Choroid plexus epithelial cell (primary cell): ENCODE measurements around the gene PRRX2.

ENCODE experiments used
- DNase-seq: peaks from one replicate; pipeline ENCODE4 v3.0.0-alpha.2; 2010; ENCODE audit warnings: low read depth
- H3K4me3 ChIP-seq: 2 replicates; pipeline ENCODE4 v1.5.1; 2011; ENCODE audit warnings: low read depth, mild to moderate bottlenecking, control low read depth, low read length, moderate library complexity
- CTCF ChIP-seq: conservative IDR thresholded peaks from 2 replicates; pipeline ENCODE4 v1.5.1; 2011; ENCODE audit warnings: low read depth, mild to moderate bottlenecking, control low read depth, inconsistent platforms, low read length, moderate library complexity

PRRX2 gene

GRCh38 chr9:129731477-129732085, 66.1 kb downstream of the PRRX2 start:
- no peak overlapping the region for H3K4me3 ChIP-seq
- TF ChIP-seq CTCF: no peak
- no peak for DNase-seq

- no peak for TF ChIP-seq CTCF
- DNase-seq: no peak
- no peak overlapping the region for H3K4me3 ChIP-seq
These were observed 66.7 kb downstream of the PRRX2 start for GRCh38 chr9:129732100-129732499.

- no peak overlapping the region for H3K4me3 ChIP-seq
- no peak for TF ChIP-seq CTCF
- DNase-seq: no peak
These were observed 67.6 kb downstream of the PRRX2 start for GRCh38 chr9:129732946-129733631.

- TF ChIP-seq CTCF: no peak
- no peak for DNase-seq
These were observed 68.1 kb downstream of the PRRX2 start for GRCh38 chr9:129733632-129733953.

GRCh38 chr9:129735546-129735945, 70.1 kb downstream of the PRRX2 start:
- no peak for TF ChIP-seq CTCF
- no peak overlapping the region for H3K4me3 ChIP-seq
- DNase-seq: no peak

More at GRCh38 chr9:129733632-129733953, 68.1 kb downstream of the PRRX2 start:
- no peak overlapping the region for H3K4me3 ChIP-seq

- no peak for DNase-seq
- no peak overlapping the region for H3K4me3 ChIP-seq
- no peak for TF ChIP-seq CTCF
These were observed 70.9 kb downstream of the PRRX2 start for GRCh38 chr9:129736334-129736733.
